Fibroblast of lung (primary cell): ENCODE results near the gene RER1. TPM values are rescaled to one million over a fixed set of nuclear protein-coding genes. Genes with fewer than 3 reads are reported as not detected.

Source experiments
- DNase-seq, 2 donors: peaks; one replicate each; pipeline versions ENCODE4 v3.0.0 to v3.0.0-alpha.2; 2010; ENCODE audit warnings: low read depth in 2 of 2
- H2AFZ ChIP-seq: 2 replicates; pipeline ENCODE4 v1.5.1; 2012; ENCODE audit warnings: low read length, control low read depth, inconsistent platforms
- H3K27ac ChIP-seq: 2 replicates; pipeline ENCODE4 v1.5.1; 2011; ENCODE audit warnings: low read length, control low read depth; ENCODE audit not compliant: insufficient read depth
- H3K27me3 ChIP-seq: 2 replicates; pipeline ENCODE4 v1.5.1; 2011; ENCODE audit warnings: mild to moderate bottlenecking, low read length; ENCODE audit not compliant: control insufficient read depth, insufficient read depth
- H3K36me3 ChIP-seq: 2 replicates; pipeline ENCODE4 v1.5.1; 2011; ENCODE audit warnings: low read length; ENCODE audit not compliant: control insufficient read depth, insufficient read depth
- H3K4me1 ChIP-seq: 2 replicates; pipeline ENCODE4 v1.5.1; 2011; ENCODE audit warnings: low read length; ENCODE audit not compliant: control insufficient read depth, insufficient read depth; ENCODE audit errors: extremely low read depth
- H3K4me2 ChIP-seq: 2 replicates; pipeline ENCODE4 v1.5.1; 2011; ENCODE audit warnings: low read length, control low read depth; ENCODE audit not compliant: insufficient read depth; ENCODE audit errors: extremely low read depth
- H3K4me3 ChIP-seq, 4 experiments: fragments of 200-600 bp in 1 of 4; sonication (generic) in 1 of 4; replicated peaks in 1 of 4; 2 replicates each; pipeline ENCODE4 v1.5.1; 2011 to 2016; ENCODE audit warnings: low read length in 4 of 4, low read depth in 3 of 4, mild to moderate bottlenecking in 3 of 4, control low read depth in 2 of 4, inconsistent platforms in 1 of 4, mixed read lengths in 1 of 4; ENCODE audit not compliant: insufficient read depth in 1 of 4; ENCODE audit errors: control extremely low read depth in 1 of 4
- H3K79me2 ChIP-seq: 2 replicates; pipeline ENCODE4 v1.5.1; 2012; ENCODE audit warnings: mild to moderate bottlenecking, low read length, inconsistent platforms; ENCODE audit not compliant: control insufficient read depth, insufficient read depth
- H3K9ac ChIP-seq: 2 replicates; pipeline ENCODE4 v1.5.1; 2011; ENCODE audit warnings: mild to moderate bottlenecking, low read length, control low read depth; ENCODE audit not compliant: insufficient read depth
- H3K9me3 ChIP-seq: 2 replicates; pipeline ENCODE4 v1.5.1; 2012; ENCODE audit warnings: low read depth, low read length; ENCODE audit not compliant: control insufficient read depth, insufficient read depth
- H4K20me1 ChIP-seq: 2 replicates; pipeline ENCODE4 v1.5.1; 2011; ENCODE audit warnings: low read length; ENCODE audit not compliant: control insufficient read depth, insufficient read depth; ENCODE audit errors: extremely low read depth
- CTCF ChIP-seq, 2 donors: IDR thresholded peaks in 1 of 2; conservative IDR thresholded peaks in 1 of 2; 1 replicate in 1 of 2; 2 replicates in 1 of 2; pipeline ENCODE4 v1.5.1; 2011 to 2012; ENCODE audit warnings: low read length in 2 of 2, control low read depth in 1 of 2, inconsistent platforms in 1 of 2, low read depth in 1 of 2, mild to moderate bottlenecking in 1 of 2
- EZH2 ChIP-seq: IDR thresholded peaks from 2 replicates; pipeline ENCODE4 v1.5.1; 2012; ENCODE audit warnings: low read length, control low read depth, mild to moderate bottlenecking; ENCODE audit errors: missing control alignments
- polyA plus RNA-seq, 2 donors: library from polyadenylated mRNA; depleted of rRNA in 1 of 2; stranded (reverse) in 1 of 2; unstranded in 1 of 2; fragments of >200 nt; gene quantifications; 2 replicates each; pipeline ENCODE4 v1.2.1, GENCODE V29; 2011 to 2012; ENCODE audit warnings: missing spikeins in 1 of 2
- total RNA-seq: library from RNA; depleted of rRNA; stranded (reverse); fragments of >200 nt; gene quantifications from 2 replicates; pipeline ENCODE4 v1.2.1, GENCODE V29; 2014

Gene RER1
- total and polyA plus RNA-seq, 2 donors (not counting 1 experiment from before 2014, with no cell fraction given) = 76.1 to 271 TPM

- Histone ChIP-seq H3K4me2 (no peak overlapping the region), H3K4me3 (no peak overlapping the region), H3K27ac (no peak overlapping the region), H3K27me3 (peaks cover 6% of the 10 kb centered on the region), H3K36me3 (no peaks in the 10 kb centered on the region), H3K79me2 (no peaks in the 10 kb centered on the region), H2AFZ (no peak overlapping the region), H3K9me3 (no peaks in the 10 kb centered on the region), H3K4me1 (no peaks in the 10 kb centered on the region), H3K9ac (no peak overlapping the region), H4K20me1 (no peaks in the 10 kb centered on the region)
- DNase-seq = no peak
- no peak for TF ChIP-seq CTCF (conservative IDR thresholded peaks at IDR 0.05 in 1 of 2, IDR thresholded peaks at IDR 0.05 in 1 of 2; ENCODE audit: low read depth in 1 of 2, low read length in 2 of 2)
- no peak for TF ChIP-seq EZH2
Observed at GRCh38 chr1:2437617-2438016, 46.0 kb downstream of the RER1 start.

GRCh38 chr1:2438038-2438437 lies 46.4 kb downstream of the RER1 start:
- Histone ChIP-seq H3K27me3 (peaks cover 10% of the 10 kb centered on the region), H3K36me3 (no peaks in the 10 kb centered on the region), H2AFZ (no peak overlapping the region), H3K9ac (no peak overlapping the region), H3K4me2 (no peak overlapping the region), H3K4me1 (no peaks in the 10 kb centered on the region), H3K27ac (no peak overlapping the region), H3K9me3 (no peaks in the 10 kb centered on the region), H3K79me2 (no peaks in the 10 kb centered on the region), H4K20me1 (no peaks in the 10 kb centered on the region), H3K4me3 (no peak overlapping the region)
- DNase-seq = no peak
- TF ChIP-seq EZH2 = no peak

- H3K27me3 ChIP-seq = peaks cover 11% of the 10 kb centered on the region
- no peaks in the 10 kb centered on the region for H3K4me1 ChIP-seq
- H4K20me1 ChIP-seq = no peaks in the 10 kb centered on the region
- H3K4me2 ChIP-seq = no peak overlapping the region
- no peak overlapping the region for H3K27ac ChIP-seq
- H2AFZ ChIP-seq = no peak overlapping the region
- H3K4me3 ChIP-seq = no peak overlapping the region
- H3K9ac ChIP-seq = no peak overlapping the region
- no peaks in the 10 kb centered on the region for H3K36me3 ChIP-seq
- no peaks in the 10 kb centered on the region for H3K79me2 ChIP-seq
- no peak for TF ChIP-seq CTCF (conservative IDR thresholded peaks at IDR 0.05 in 1 of 2, IDR thresholded peaks at IDR 0.05 in 1 of 2; ENCODE audit: low read depth in 1 of 2, low read length in 2 of 2)
- TF ChIP-seq EZH2 = no peak
- DNase-seq = no peak
- H3K9me3 ChIP-seq = no peaks in the 10 kb centered on the region
Observed at GRCh38 chr1:2438641-2439040, 47.0 kb downstream of the RER1 start.
